NOMO-1 treated with DMSO at 0.1 percent for 48 hours (cell line): ENCODE measurements around the gene RNF220.

ENCODE experiments used
- DNase-seq: peaks from one replicate; lab custom pipeline; 2025; ENCODE audit not compliant: unreplicated experiment; lab: John Stamatoyannopoulos, UW

Gene RNF220

GRCh38 chr1:44606701-44607281 lies 201.7 kb downstream of the RNF220 start:
- no peak for DNase-seq

GRCh38 chr1:44608141-44608540 lies 203.1 kb downstream of the RNF220 start:
- DNase-seq = no peak

DNA sequence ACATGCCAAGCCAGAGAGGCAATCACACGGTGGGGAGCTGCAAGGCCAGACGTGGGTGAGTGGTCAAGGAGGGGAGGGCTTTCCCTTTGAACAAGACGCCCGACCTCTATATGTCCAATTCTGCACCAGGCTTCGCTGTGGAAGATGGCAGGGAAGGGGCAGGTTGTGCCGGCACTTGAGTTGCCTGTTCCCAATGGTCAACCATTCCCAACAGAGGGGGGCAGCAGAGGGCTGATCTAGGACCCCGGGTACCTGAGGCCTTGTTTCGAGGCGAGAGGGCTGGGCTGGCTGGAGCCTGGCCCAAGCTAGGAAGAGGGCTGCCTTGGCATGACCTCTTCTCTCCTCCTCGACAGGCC lies 204.3 kb downstream of the RNF220 start:
- no peak for DNase-seq

DNA sequence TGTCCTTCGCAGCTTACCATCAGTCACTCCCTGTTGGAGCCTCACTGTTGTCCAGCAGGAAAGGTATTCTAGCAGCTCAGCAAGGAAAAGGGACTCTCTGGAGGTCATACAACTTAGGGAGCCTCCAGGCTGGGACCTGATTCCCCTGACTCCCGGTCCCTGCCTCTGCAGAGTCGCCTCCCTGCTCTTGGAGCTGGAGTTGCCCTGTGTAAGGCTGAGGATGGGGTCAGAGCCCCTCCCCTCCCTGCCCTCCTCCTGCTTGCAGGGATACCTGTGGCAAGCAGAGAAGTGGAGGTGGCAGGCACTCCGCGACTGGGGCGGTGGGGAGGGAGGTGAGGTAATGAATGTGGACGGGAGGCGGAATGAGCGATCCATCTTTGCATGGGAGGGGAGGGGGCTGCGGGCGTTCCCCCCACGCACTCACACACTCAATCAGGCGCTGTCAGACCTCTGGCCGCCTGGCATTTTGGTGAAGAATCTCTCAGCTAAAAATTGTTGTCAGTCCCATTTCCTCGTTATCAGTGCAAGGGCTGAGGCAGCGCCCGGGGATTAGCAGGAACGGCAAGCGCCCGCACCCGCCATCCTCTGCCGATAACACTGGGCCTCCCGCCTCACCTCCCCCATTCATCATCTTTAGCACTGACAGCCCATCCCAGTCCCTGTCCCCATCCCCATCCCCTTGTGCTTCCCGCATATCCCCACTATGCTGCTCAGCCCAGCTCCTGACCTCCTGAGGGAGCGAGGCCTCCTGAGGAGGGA lies 204.9 kb downstream of the RNF220 start:
- DNase-seq = no peak

DNA sequence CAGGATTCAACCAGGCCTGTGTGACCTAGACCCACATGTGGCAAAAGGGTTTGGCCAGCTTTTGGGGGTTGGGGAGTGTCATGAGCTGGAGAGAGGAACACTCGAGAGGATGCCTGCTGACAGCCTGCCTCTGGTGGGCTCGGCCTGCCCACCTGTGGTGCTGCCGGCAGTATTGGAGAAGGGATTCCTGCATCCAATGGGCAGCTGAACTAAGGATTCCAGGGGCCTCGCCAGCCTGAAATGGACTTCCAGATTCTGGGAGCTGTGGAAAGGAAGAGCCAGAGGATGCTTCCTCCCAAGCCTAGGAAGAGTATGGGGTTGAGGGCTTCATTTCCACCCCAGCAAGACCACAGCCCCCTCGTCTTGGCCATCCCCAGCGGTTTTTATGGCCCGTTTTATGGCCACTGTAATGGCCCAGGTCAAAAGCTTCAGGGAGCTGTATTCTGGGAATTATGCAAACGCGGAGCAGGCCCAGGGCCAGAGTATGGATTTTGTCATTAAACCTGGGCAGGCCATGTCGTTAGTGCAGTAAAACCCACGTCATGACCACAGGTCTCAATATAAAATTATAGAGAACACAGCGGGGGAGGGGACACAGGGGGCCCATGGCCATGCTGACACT lies 205.6 kb downstream of the RNF220 start:
- DNase-seq = no peak

GRCh38 chr1:44611419-44611818 lies 206.4 kb downstream of the RNF220 start:
- DNase-seq = no peak

- no peak for DNase-seq
These were observed 206.8 kb downstream of the RNF220 start for GRCh38 chr1:44611866-44612265.

DNA sequence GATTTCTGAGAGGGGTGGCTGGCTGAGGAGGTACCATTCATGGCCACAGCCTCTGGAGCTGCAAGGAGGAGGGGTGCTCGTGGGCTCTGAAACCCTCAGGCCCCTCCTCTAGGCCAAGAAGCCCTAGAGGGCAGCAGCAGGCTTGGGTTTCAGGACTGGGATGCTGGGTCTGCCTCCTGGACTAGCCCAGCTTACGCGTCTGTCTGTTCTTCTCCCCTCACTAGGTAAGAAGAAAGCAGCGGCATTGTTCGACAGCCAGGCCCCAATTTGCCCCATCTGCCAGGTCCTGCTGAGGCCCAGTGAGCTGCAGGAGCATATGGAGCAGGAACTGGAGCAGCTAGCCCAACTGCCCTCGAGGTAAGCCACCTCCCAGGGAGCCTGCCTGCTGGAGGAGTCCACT lies 208.9 kb downstream of the RNF220 start:
- DNase-seq = no peak

DNA sequence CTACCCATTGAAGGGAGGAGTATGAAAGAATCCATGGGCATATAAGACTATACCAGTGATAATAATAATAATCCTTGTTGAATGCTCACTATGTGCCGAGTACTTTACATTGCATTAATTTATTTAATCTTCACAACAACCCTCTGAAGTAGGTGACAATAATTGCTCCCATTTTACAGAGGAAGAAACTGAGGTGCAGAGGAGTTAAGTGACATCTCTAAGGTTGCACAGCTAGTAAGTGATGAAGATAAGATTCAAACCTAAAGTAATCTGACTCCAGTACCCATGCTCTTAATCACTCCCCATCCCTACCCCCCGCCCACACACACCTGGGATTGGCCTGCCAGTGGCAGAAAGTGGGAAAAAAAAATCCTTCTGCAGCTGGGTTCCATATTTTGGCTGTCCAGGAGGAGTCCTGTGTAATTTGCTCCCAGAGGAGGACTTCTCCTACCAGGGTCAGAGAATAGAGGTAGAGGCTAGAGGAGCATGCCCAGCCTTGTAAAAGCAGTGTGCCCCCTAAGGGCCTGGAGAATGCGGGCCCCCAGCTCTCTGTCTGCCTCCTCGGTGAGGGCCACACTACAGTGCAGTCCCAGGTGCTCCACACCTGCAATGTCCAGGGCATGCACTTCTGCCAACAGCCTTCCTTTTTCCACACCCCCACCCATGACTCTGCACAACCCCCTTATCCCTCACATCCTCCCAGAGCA lies 211.4 kb downstream of the RNF220 start:
- DNase-seq = no peak

GRCh38 chr1:44616991-44617702 lies 212.1 kb downstream of the RNF220 start:
- no peak for DNase-seq

DNA sequence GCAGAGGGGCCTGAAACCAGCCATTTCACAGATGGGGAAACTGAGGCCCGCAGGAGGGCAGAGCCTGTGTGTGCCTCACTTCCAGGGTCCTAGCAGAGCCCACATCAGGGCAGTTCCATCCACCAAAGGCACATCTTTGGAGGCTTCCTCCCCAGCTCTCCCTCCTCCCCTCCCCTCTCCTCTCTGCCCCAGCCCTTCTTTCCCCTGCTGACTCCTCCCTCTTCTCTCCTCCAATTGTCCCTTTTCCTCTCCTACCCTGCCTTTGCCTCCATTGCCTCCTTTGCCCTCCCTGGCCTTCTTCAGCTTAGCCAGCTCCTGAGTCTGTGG lies 212.6 kb downstream of the RNF220 start:
- DNase-seq = no peak

DNA sequence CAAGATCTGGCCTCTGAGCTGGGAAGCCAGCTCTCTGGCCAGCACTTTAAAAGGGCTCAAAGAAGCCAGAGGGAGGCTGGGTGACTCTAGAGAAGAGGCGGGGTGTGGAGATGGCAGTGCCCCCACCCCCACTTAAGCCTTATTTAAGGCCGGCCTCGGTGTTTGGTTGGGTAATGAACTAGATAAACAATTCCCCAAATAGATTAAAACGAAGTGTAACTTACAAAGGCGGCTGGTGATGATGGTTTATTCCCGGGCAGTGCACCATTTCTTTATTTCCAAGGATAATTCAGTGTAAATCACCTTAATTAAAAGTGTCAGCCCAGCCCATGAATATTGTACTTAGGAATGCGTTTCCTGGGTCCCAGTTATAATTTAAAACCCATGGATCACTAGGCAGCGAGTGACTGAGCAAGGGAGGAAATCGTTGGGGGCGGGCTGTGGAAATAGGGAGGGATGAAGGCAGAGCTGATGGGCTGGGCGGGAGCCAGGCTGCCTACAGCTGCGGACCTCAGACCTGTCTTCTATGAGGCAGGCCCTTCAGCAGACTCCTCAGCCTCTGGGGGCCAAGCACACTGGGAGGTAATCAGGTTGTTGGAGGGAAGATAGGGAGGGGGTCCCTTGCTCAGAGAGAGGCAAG lies 214.3 kb downstream of the RNF220 start:
- DNase-seq = no peak

DNA sequence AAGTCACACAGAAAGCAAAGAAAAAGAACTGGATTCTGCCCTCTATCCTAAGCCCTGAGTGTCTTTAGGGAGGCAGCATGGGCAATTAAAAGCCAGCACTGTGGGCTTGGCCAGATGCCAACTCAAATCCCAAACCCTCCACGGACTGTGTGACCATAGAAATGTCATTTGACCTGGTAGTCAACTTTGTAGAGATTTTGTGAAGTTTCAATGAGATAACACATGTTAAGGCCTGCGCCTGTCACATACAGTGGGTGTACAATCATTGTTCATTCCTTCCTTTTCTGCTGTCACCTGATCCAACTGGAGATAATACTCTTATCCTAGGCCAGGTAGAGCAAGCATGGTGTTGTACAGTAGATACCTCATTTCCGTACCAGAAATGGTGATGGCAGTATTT lies 215.0 kb downstream of the RNF220 start:
- DNase-seq = no peak

DNA sequence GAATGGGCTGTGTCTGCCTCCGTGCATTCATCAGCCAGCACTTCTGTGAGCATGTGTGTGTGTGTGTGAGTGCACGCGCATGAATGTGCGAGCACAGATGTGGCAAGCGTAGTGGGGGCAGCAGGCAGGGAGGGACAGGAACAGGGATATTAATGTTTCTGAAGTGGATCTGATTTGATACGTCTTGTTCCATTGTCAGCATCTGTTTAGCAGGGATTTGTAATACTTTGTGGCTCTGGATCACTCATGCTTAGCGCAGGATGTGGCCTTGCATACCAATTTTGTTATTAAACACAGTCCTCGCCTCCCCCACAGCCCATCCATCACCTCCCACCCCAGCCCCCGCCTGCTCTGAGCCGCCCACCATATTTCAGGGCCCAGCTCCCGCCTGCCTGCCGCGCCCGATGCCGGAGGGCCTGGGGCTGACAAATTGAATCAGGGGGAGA lies 216.8 kb downstream of the RNF220 start:
- DNase-seq = no peak

DNA sequence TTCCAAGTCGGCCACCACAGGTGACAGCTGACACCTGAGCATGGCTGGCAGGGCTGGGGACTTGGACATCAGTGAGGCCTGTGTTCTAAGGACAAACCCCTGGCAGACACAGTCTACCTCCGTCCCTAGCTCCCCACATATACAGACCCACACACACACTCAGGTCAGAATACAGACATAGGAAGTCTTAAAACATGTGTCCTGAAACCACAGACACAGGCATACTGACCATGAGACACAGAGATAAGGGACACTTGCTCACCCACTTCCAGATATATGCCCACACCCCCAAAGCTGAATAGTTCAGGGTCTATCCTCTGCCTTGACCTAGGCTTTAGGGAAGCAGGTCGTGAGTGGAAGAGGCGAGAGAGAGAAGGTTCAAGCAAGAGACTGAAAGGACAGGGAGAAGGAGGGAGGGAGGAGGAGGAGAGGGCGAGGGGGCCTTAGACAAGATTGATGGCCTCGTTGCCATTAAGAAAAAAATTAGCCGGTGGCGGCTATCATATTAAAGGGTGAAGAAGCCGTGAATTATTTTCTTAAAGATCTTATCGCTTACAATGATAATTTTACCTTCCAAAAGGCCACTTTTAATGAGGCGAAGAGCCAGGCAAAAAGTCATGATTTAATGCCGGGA lies 219.3 kb downstream of the RNF220 start:
- no peak for DNase-seq

DNA sequence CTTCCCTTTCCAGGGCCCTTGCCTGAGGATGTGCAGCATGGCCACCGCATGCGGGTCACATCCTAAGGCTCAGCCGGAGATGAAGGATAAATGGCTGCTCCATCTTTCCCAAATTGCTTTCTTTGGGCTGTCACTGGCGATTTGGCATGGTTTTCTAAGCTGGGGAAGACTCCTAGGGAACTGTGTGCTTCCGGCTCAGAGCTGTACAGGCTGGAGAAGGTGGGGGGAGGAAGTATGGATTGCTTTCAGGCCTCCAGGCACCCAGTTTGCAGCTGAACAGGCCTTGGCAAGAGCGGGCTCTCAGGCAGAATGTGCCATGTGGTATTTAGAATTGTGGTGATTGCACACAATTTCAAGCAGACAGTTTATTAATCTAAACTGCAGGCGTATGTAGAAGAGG lies 220.3 kb downstream of the RNF220 start:
- DNase-seq = no peak

GRCh38 chr1:44628962-44629756 lies 224.1 kb downstream of the RNF220 start:
- DNase-seq = no peak

- DNase-seq = no peak
These were observed 225.1 kb downstream of the RNF220 start for GRCh38 chr1:44630116-44630515.

GRCh38 chr1:44631333-44631646 lies 226.2 kb downstream of the RNF220 start:
- no peak for DNase-seq
